HL-60 (cell line): ENCODE results near the gene ELP2.
"Not testable (repeated sequence)": the region's sequence is repeated elsewhere in the genome, so short reads cannot be mapped to it uniquely, and the experiment has no call there.

ENCODE experiments used
- DNase-seq, 2 experiments: peaks; one replicate each; pipeline ENCODE4 v3.0.0-alpha.2; 2010 to 2020; ENCODE audit warnings: low read depth in 1 of 2, low spot score in 1 of 2
- H3K27ac ChIP-seq: fragments of 250-450 bp; sonication (Bioruptor Pico); replicated peaks from 2 replicates; pipeline ENCODE4 v1.5.1; 2020; ENCODE audit warnings: mild to moderate bottlenecking, moderate library complexity
- H3K27me3 ChIP-seq: fragments of 250-450 bp; sonication (Bioruptor Pico); 2 replicates; pipeline ENCODE4 v1.5.1; 2021; ENCODE audit warnings: mild to moderate bottlenecking, moderate library complexity; ENCODE audit not compliant: insufficient read depth, poor library complexity, severe bottlenecking
- H3K4me3 ChIP-seq: replicated peaks from 2 replicates; pipeline ENCODE4 v1.5.1; 2011; ENCODE audit warnings: mild to moderate bottlenecking, control low read depth, low read length; ENCODE audit not compliant: insufficient read depth
- GABPA ChIP-seq: IDR thresholded peaks from 2 replicates; pipeline ENCODE4 v1.6.1; 2012; ENCODE audit warnings: low read depth
- POLR2AphosphoS5 ChIP-seq: IDR thresholded peaks from 2 replicates; pipeline ENCODE4 v1.6.1; 2012; ENCODE audit warnings: low read depth
- REST ChIP-seq: IDR thresholded peaks from 2 replicates; pipeline ENCODE4 v1.6.1; 2012; ENCODE audit warnings: low read depth; ENCODE audit not compliant: insufficient replicate concordance
- SPI1 ChIP-seq: IDR thresholded peaks from 2 replicates; pipeline ENCODE4 v1.6.1; 2012; ENCODE audit warnings: low read depth, mild to moderate bottlenecking, borderline replicate concordance
- TF ChIP-seq, protein P1 (sequence below): IDR thresholded peaks from one replicate; pipeline ENCODE4 v1.5.1; 2011; ENCODE audit warnings: low read length, control low read depth, inconsistent platforms; ENCODE audit not compliant: insufficient read depth

ELP2 gene

GRCh38 chr18:36086186-36086585 lies 43.5 kb upstream of the ELP2 start:
- DNase-seq = no peak
- no peak overlapping the region for H3K4me3 ChIP-seq
- no peaks in the 10 kb centered on the region for H3K27me3 ChIP-seq
- no peak overlapping the region for H3K27ac ChIP-seq
- TF ChIP-seq SPI1 (no peak), POLR2AphosphoS5 (no peak), REST (no peak), GABPA (no peak)
- TF ChIP-seq, protein P1, sequence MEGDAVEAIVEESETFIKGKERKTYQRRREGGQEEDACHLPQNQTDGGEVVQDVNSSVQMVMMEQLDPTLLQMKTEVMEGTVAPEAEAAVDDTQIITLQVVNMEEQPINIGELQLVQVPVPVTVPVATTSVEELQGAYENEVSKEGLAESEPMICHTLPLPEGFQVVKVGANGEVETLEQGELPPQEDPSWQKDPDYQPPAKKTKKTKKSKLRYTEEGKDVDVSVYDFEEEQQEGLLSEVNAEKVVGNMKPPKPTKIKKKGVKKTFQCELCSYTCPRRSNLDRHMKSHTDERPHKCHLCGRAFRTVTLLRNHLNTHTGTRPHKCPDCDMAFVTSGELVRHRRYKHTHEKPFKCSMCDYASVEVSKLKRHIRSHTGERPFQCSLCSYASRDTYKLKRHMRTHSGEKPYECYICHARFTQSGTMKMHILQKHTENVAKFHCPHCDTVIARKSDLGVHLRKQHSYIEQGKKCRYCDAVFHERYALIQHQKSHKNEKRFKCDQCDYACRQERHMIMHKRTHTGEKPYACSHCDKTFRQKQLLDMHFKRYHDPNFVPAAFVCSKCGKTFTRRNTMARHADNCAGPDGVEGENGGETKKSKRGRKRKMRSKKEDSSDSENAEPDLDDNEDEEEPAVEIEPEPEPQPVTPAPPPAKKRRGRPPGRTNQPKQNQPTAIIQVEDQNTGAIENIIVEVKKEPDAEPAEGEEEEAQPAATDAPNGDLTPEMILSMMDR = no peak

DNA sequence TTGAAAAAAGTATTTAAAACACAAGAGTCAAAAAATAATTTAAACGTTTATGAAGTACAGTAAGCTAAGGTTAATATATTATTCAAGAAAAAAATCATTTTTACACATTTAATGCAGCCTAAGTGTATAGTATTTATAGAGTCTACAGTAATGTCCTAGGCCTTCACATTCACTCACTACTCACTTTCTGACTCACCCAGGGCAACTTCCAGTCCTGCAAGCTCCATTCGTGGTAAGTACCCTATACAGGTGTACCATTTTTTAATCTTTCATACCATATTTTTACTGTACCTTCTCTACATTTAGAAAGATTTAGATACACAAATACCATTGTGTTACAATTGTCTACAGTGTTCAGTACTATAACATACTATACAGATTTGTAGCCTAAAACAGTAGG lies 41.4 kb upstream of the ELP2 start:
- H3K27ac ChIP-seq = no peak overlapping the region

DNA sequence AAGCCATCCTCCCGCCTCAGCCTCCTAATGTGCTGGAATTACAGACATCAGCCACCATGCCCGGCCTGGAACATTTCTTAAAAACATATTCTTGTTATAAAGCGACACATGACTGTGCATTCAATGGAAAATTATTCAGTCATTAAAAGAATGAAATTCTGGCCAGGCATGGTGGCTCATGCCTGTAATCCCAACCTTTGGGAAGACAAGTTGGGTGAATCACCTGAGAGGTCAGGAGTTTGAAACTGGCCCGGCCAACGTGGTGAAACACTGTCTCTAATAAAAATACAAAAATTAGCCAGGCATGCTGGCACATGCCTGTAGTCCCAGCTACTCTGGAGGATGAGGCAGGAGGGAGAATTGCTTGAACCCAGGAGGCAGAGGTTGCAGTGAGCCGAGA lies 40.7 kb upstream of the ELP2 start:
- no peaks in the 10 kb centered on the region for H3K27me3 ChIP-seq
- TF ChIP-seq, protein P1 = no peak
- TF ChIP-seq REST (no peak), SPI1 (no peak), POLR2AphosphoS5 (no peak), GABPA (no peak)
- DNase-seq = no peak
- H3K4me3 ChIP-seq = no peak overlapping the region
- no peak overlapping the region for H3K27ac ChIP-seq

More for the DNA sequence above, 41.4 kb upstream of the ELP2 start:
- Histone ChIP-seq H3K27me3 (no peaks in the 10 kb centered on the region), H3K4me3 (no peak overlapping the region)
- TF ChIP-seq POLR2AphosphoS5 = no peak
- TF ChIP-seq, protein P1 = no peak
- TF ChIP-seq REST = no peak
- no peak for TF ChIP-seq SPI1
- TF ChIP-seq GABPA = no peak
- no peak for DNase-seq

DNA sequence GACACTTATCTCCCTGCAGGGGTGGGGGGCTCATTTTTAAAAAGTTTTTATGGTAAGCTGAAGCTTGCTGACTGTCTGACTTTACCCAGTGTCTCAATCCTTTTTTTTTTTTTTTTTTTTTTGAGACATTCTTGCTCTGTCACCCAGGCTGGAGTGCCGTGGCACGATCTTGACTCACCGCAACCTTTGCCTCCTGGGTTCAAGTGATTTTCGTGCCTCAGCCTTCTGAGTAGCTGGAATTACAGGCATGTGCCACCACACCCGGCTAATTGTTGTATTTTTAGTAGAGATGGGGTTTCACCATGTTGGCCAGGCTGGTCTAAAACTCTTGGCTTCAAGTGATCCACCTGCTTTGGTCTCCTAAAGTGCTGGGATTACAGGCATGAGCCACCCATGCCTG lies 37.6 kb upstream of the ELP2 start:
- not testable (repeated sequence) for H3K27me3 ChIP-seq, H3K27ac ChIP-seq, H3K4me3 ChIP-seq, DNase-seq
